Measurements from ENCODE around the gene PAX5. TPM values are rescaled to one million over a fixed set of nuclear protein-coding genes. Genes with fewer than 3 reads are reported as not detected.

Gene PAX5
- total and polyA plus RNA-seq, 4 donors, result 0.08 to 2.3 (median 0.40) TPM

DNA sequence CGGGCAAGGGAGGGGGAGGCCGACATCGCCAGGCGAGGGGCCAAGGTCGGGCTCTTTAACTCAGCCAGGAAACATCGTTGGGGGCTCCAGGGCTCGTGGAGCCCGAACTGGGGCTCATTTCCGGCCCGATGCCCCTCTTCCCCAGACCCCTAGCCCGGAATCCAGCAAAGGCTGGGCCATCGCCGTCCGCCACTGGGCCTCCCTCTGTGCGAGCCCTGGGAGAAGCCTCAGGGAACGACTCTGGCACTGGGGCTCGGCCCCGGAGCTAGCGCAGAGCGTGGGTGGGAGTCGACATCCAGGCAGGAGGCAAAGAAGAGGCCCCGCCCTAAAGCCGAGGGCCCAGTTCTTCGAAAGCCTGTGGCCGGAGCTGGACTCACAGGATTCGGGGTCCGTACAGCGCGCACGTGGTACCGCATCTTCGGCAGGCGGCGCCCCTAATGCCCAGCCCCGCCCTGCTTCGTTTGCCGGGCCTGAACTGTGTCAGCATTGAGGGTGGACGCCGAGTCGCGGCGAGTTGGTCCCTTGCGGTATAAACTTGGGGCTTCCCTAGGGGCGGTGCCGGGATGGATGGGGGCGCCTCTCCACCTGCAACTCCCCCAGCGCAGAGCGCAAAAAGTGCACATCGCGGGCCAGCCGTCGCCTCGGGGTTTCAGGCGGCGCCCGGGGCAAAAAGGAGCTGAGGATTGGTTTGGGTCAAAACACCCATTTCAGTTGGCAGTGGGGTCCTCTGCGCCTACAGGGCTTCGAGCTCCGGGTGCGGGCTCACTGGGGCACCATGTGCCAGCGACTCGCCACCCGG lies 3.6 kb upstream of the PAX5 start:
- no peak overlapping the region for H3K27ac ChIP-seq (ENCODE audit: low read depth in 1 of 2, low read length in 1 of 2)
- DNase-seq, result peak in 1 of 3 donors; percentile 22
- ATAC-seq (ENCODE audit: insufficient read depth, low FRiP score), result no peak
- H3K9me3 ChIP-seq (ENCODE audit: control insufficient read depth in 4 of 4, insufficient read depth in 3 of 4, low read length in 3 of 4), result peaks cover 0 to 4% (median 0%) of the 10 kb centered on the region in 4 donors
- H3K27me3 ChIP-seq (ENCODE audit: control insufficient read depth in 3 of 3, insufficient read depth in 3 of 3, low read length in 2 of 3), result peaks cover 8 to 93% (median 82%) of the 10 kb centered on the region in 3 donors
- TF ChIP-seq CTCF (IDR thresholded peaks at IDR 0.05; ENCODE audit: control extremely low read depth, extremely low read depth), result no peak
- no peak overlapping the region for H3K4me3 ChIP-seq
- H3K4me1 ChIP-seq (ENCODE audit: control insufficient read depth in 5 of 5, insufficient read depth in 5 of 5, low read length in 5 of 5), result peaks cover 0 to 24% (median 12%) of the 10 kb centered on the region in 5 donors
- no peak overlapping the region for H3K9ac ChIP-seq (ENCODE audit: insufficient read depth in 1 of 2, low read length in 2 of 2)
- 1 to 5% methylated on average over 61 to 63 of the region's 63 CpGs for WGBS, 2 donors
- no peaks in the 10 kb centered on the region for H3K36me3 ChIP-seq (ENCODE audit: control insufficient read depth in 4 of 4, insufficient read depth in 4 of 4, low read length in 4 of 4)

- ATAC-seq (ENCODE audit: insufficient read depth, low FRiP score), result peak; percentile 65
- Histone ChIP-seq H3K9ac (ENCODE audit: insufficient read depth in 1 of 2, low read length in 2 of 2) (no peak overlapping the region), H3K9me3 (ENCODE audit: control insufficient read depth in 4 of 4, insufficient read depth in 3 of 4, low read length in 3 of 4) (peaks cover 0 to 4% (median 0%) of the 10 kb centered on the region in 4 donors), H3K36me3 (ENCODE audit: control insufficient read depth in 4 of 4, insufficient read depth in 4 of 4, low read length in 4 of 4) (no peaks in the 10 kb centered on the region), H3K27me3 (ENCODE audit: control insufficient read depth in 3 of 3, insufficient read depth in 3 of 3, low read length in 2 of 3) (peaks cover 8 to 96% (median 90%) of the 10 kb centered on the region in 3 donors), H3K4me3 (peak overlapping the region; percentile 48), H3K4me1 (ENCODE audit: control insufficient read depth in 5 of 5, insufficient read depth in 5 of 5, low read length in 5 of 5) (peaks cover 0 to 24% (median 12%) of the 10 kb centered on the region in 5 donors), H3K27ac (ENCODE audit: low read depth in 1 of 2, low read length in 1 of 2) (no peak overlapping the region)
- DNase-seq, result peak; percentile 49 to 54 (median 53)
- WGBS, 2 donors, result 1% methylated on average over 44 of the region's 44 CpGs
- no peak for TF ChIP-seq CTCF (IDR thresholded peaks at IDR 0.05; ENCODE audit: control extremely low read depth, extremely low read depth)
Measured at GRCh38 chr9:37036776-37037502, 2.9 kb upstream of the PAX5 start.

DNA sequence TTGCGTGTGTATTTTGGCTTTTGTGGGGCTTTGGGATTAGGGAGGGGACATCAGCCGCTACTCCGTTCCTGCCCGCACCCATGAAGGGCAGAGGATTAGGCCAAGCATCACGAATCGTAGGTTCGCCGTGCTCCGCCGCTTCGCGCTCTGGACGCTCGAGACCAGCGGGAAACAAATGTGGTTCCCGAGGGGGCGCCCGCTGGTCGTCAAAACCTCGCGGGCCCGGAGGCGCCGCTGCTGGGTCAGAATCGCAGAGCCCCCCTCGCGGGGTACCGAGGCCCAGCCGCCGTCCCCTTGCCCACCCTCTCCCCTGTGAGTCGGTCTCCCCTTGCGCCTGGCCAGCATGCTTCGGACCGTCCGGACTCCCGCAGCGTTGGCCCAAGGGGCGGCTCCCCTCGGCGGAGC lies 2.3 kb upstream of the PAX5 start:
- Histone ChIP-seq H3K4me3 (peak overlapping the region; percentile 48), H3K27ac (ENCODE audit: low read depth in 1 of 2, low read length in 1 of 2) (no peak overlapping the region), H3K4me1 (ENCODE audit: control insufficient read depth in 5 of 5, insufficient read depth in 5 of 5, low read length in 5 of 5) (peaks cover 0 to 24% (median 12%) of the 10 kb centered on the region in 5 donors), H3K9ac (ENCODE audit: insufficient read depth in 1 of 2, low read length in 2 of 2) (no peak overlapping the region), H3K27me3 (ENCODE audit: control insufficient read depth in 3 of 3, insufficient read depth in 3 of 3, low read length in 2 of 3) (peaks cover 8 to 96% (median 93%) of the 10 kb centered on the region in 3 donors), H3K36me3 (ENCODE audit: control insufficient read depth in 4 of 4, insufficient read depth in 4 of 4, low read length in 4 of 4) (no peaks in the 10 kb centered on the region), H3K9me3 (ENCODE audit: control insufficient read depth in 4 of 4, insufficient read depth in 3 of 4, low read length in 3 of 4) (peaks cover 0 to 6% (median 0%) of the 10 kb centered on the region in 4 donors)
- peak in 2 of 3 donors; percentile 41 to 42 for DNase-seq
- TF ChIP-seq CTCF (IDR thresholded peaks at IDR 0.05; ENCODE audit: control extremely low read depth, extremely low read depth), result no peak
- WGBS, 2 donors, result 3 to 6% methylated on average over 38 to 40 of the region's 40 CpGs
- ATAC-seq (ENCODE audit: insufficient read depth, low FRiP score), result no peak
